Activated CD8-positive, alpha-beta T cell treated with anti-CD3 and anti-CD28 coated beads for 36 hours (primary cell): Measurements from ENCODE around the gene MIDN. TPM values are rescaled to one million over a fixed set of nuclear protein-coding genes. Genes with fewer than 3 reads are reported as not detected.
A peak's percentile ranks its signal among the peaks of the same experiment; 100 is the strongest.

ENCODE experiments used
- ATAC-seq: fragments of 200-7000 bp; cut with Tn5 transposase; one replicate; pipeline ENCODE4 v1.10.0; 2021; ENCODE audit warnings: mild to moderate bottlenecking, moderate library complexity
- CTCF ChIA-PET: fragments of 350-600 bp; sonication (Branson Sonifier 250); formaldehyde crosslinking; loops from one replicate; lab custom pipeline; 2021; ENCODE audit warnings: antibody characterized with exemption; lab: Charles Lee
- POLR2A ChIA-PET: fragments of 350-600 bp; sonication (Branson Sonifier 250); formaldehyde crosslinking; loops from one replicate; lab custom pipeline; 2021; ENCODE audit warnings: antibody characterized with exemption; lab: Charles Lee
- DNase-seq: peaks from one replicate; pipeline ENCODE4 v3.0.0-alpha.2; 2020
- H3K27ac Mint-ChIP-seq: one replicate; pipeline ENCODE4 v1.8.0; 2021; ENCODE audit warnings: mild to moderate bottlenecking, mixed read lengths
- H3K27me3 Mint-ChIP-seq: one replicate; pipeline ENCODE4 v1.8.0; 2021; ENCODE audit warnings: mixed read lengths
- H3K36me3 Mint-ChIP-seq: one replicate; pipeline ENCODE4 v1.8.0; 2021; ENCODE audit warnings: low read depth, mixed read lengths
- H3K4me1 Mint-ChIP-seq: one replicate; pipeline ENCODE4 v1.8.0; 2021; ENCODE audit warnings: low read depth, mixed read lengths
- H3K4me3 Mint-ChIP-seq: one replicate; pipeline ENCODE4 v1.8.0; 2021; ENCODE audit warnings: mild to moderate bottlenecking, moderate library complexity, mixed read lengths
- H3K9me3 Mint-ChIP-seq: one replicate; pipeline ENCODE4 v1.8.0; 2021; ENCODE audit warnings: mixed read lengths
- CTCF ChIP-seq: fragments of 200-600 bp; IDR thresholded peaks from one replicate; pipeline ENCODE4 v1.8.0; 2022; ENCODE audit warnings: antibody characterized with exemption, mild to moderate bottlenecking
- intact Hi-C: fragments of 100-400 bp; cut with micrococcal nuclease; formaldehyde crosslinking; loops from one replicate; pipeline ENCODE4 v1.10.0; 2022
- total RNA-seq, 2 experiments: library from RNA; stranded (reverse); gene quantifications; one replicate each; pipeline ENCODE4 v1.2.3, GENCODE V29; 2021

The MIDN gene
- total RNA-seq, 2 experiments from 2014 or later: 41.1 to 43.9 TPM

DNA sequence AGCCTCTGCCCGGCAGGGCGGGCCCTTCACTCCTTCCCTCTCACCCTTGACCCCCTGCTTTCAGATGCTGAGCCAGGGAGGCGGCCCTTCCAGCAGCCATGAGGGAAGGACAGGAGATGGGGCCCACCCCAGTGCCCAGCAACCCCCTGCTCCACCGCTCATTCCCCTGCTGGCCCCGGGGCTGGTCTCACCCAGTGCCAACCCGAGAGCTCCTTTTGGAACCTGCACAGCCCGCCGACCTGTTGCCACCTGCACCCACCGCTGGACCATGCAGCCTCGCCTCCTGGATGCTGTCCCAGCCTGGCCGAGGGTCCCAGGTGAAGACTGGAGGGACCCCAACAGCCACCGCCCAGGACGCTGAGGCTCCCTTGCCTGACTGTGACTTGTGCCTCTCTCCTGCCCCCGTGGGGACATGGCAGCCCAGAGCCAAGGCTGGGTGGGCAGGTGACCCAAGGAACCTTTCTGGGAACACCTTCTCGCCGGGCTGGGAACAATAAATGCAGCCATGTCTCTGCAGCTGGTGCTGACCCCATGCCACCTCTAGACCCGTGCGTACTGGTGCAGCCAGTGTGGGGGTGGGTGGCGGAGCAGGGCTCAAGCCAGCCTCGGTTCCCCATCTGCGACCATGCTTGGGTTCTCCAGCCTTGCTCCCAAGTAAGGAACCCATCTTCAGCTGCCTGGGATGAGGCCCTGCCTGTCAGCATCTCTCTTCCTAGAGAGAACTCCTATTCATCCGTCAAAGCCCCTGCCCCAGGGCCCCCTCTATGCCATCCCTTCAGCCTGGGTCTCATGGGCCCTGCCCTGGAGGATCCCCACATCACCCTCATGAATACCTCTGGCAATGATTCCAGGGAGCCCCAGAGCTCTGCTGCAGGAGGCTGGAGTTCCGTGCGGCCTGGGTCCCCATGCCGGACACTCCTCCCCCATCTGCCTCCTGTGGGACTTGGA, 30.6 kb downstream of the MIDN start:
- H3K4me1 Mint-ChIP-seq: peaks cover 16% of the 10 kb centered on the region
- DNase-seq (no peak), ATAC-seq (no peak)
- ChIA-PET CTCF (interaction anchor here (0.7 to 4.3 kb wide), 13 partner anchors 10 to 435 kb away, joined by 3 to 26 read pairs (median 4); partner anchors contain the start of gene CIRBP), POLR2A (interaction anchor here (0.6 to 2.3 kb wide), 7 partner anchors 10 to 162 kb away, joined by 3 to 9 read pairs (median 3); partner anchors contain the start of gene CIRBP)
- no peak for TF ChIP-seq CTCF
- peaks cover under 1% of the 10 kb centered on the region for H3K27me3 Mint-ChIP-seq
- no peak overlapping the region for H3K27ac Mint-ChIP-seq
- intact Hi-C loops: loop anchor here (10.0 kb wide), 1 partner anchor 86 kb away; no protein-coding TSS in a partner anchor
- no peak overlapping the region for H3K4me3 Mint-ChIP-seq
- no peaks in the 10 kb centered on the region for H3K9me3 Mint-ChIP-seq
- H3K36me3 Mint-ChIP-seq: peaks cover 37% of the 10 kb centered on the region

- POLR2A ChIA-PET: interaction anchor here (0.6 to 2.3 kb wide), 5 partner anchors 11 to 161 kb away, joined by 3 to 9 read pairs (median 3); partner anchors contain the start of gene CIRBP
- Mint-ChIP-seq H3K27me3 (peaks cover 8% of the 10 kb centered on the region), H3K4me1 (peaks cover 11% of the 10 kb centered on the region), H3K27ac (no peak overlapping the region), H3K9me3 (no peaks in the 10 kb centered on the region), H3K4me3 (no peak overlapping the region), H3K36me3 (peaks cover 30% of the 10 kb centered on the region)
- peak; percentile 87 for DNase-seq
- CTCF ChIA-PET: interaction anchor here (0.7 to 4.3 kb wide), 12 partner anchors 11 to 434 kb away, joined by 3 to 26 read pairs (median 4); partner anchors contain the start of gene CIRBP
- peak; percentile 14 for ATAC-seq
- peak; percentile 86 for TF ChIP-seq CTCF
- intact Hi-C loops: loop anchor here (10.0 kb wide), 1 partner anchor 85 kb away; no protein-coding TSS in a partner anchor
Measured at GRCh38 chr19:1279782-1280341, 31.5 kb downstream of the MIDN start.

DNA sequence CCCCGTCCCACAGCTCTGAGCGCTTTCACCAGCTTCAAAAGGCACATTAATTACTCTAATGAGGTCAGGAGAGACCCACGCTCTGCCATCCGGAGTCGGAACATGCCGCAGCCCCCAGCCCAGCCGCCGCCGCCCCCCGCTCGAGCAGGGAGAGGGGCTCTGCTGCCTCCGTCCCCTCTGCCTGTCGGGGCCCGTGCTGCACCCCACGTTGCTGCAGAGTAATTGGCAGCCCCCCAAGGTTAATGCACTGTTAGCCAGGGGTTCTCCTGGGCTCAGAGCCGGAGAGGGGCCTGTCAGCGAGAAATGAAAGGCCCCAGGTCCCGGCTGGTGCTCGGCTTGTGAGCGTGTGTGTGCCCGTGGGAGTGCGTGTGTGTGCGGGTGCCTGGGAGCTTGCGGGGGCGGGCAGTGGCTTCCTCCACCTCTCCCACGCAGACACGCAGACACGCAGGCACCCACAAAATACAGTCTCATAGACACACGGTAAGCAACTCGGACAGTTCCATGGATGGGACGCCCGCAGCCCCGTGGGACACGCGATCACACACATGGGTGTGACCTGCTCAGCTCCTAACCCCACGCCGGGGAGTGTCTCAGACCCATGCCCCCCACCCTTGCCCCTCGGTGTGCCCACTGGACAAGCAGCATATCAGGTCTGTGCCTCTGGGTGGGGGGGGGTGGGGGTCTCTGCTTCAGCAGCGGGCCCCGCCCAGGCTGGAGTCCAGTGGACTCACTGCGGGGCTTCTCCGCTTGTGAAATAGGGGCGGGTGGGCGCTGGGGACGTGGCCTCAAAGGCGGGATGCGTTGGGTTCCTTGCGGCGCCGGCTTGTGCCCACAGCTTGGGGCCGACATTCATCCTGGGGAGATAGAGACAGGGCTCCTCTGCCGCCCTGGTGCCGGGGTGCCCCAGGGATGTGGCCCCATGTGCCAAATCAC, 32.5 kb downstream of the MIDN start:
- H3K27me3 Mint-ChIP-seq: peaks cover 13% of the 10 kb centered on the region
- H3K4me1 Mint-ChIP-seq: peaks cover 11% of the 10 kb centered on the region
- H3K9me3 Mint-ChIP-seq: no peaks in the 10 kb centered on the region
- H3K4me3 Mint-ChIP-seq: no peak overlapping the region
- peaks cover 30% of the 10 kb centered on the region for H3K36me3 Mint-ChIP-seq
- intact Hi-C loops: no loop called here
- no peak for TF ChIP-seq CTCF
- no peak overlapping the region for H3K27ac Mint-ChIP-seq
- ChIA-PET POLR2A (interaction anchor here (0.6 to 2.3 kb wide), 3 partner anchors 12 to 161 kb away, joined by 3 to 9 read pairs (median 3); partner anchors contain the start of gene CIRBP), CTCF (interaction anchor here (2.1 to 4.3 kb wide), 3 partner anchors 12 to 91 kb away, joined by 7 to 26 read pairs (median 21); partner anchors contain the start of gene CIRBP)
- DNase-seq (no peak), ATAC-seq (no peak)

- peaks cover 26% of the 10 kb centered on the region for H3K36me3 Mint-ChIP-seq
- H3K27me3 Mint-ChIP-seq: peaks cover 18% of the 10 kb centered on the region
Measured at GRCh38 chr19:1281569-1282287, 33.3 kb downstream of the MIDN start.

More at GRCh38 chr19:1281569-1282287, 33.3 kb downstream of the MIDN start:
- ChIA-PET CTCF (no interaction called here), POLR2A (no interaction called here)
- intact Hi-C loops: no loop called here
- DNase-seq (no peak), ATAC-seq (no peak)
- H3K9me3 Mint-ChIP-seq: no peaks in the 10 kb centered on the region
- H3K27ac Mint-ChIP-seq: no peak overlapping the region
- H3K4me1 Mint-ChIP-seq: peaks cover 11% of the 10 kb centered on the region
- no peak overlapping the region for H3K4me3 Mint-ChIP-seq
- no peak for TF ChIP-seq CTCF
